ENCODE results near the gene CAVIN2. TPM values are rescaled to one million over a fixed set of nuclear protein-coding genes. Genes with fewer than 3 reads are reported as not detected.

CAVIN2 gene
- total RNA-seq, 1 experiment from 2014 or later, result 2.3 TPM

GRCh38 chr2:191832668-191833067 lies 14.2 kb downstream of the CAVIN2 start:
- H3K9me2 ChIP-seq (ENCODE audit: insufficient read depth), result no peaks in the 10 kb centered on the region
- no peaks in the 10 kb centered on the region for H3F3A ChIP-seq (ENCODE audit: insufficient read depth, low read depth)
- H3K4me2 ChIP-seq, result no peak overlapping the region
- ChIA-PET POLR2A (ENCODE audit: unreplicated experiment) (no interaction called here), CTCF (no interaction called here)
- DNase-seq, result no peak
- H3K79me2 ChIP-seq (ENCODE audit: low read depth), result no peaks in the 10 kb centered on the region
- no peaks in the 10 kb centered on the region for H4K20me1 ChIP-seq (ENCODE audit: insufficient read depth)
- no peak overlapping the region for H3K4me3 ChIP-seq
- no peak overlapping the region for H2AFZ ChIP-seq
- TF ChIP-seq CTCF (conservative IDR thresholded peaks at IDR 0.05), result no peak
- no peak for TF ChIP-seq EZH2 (IDR thresholded peaks at IDR 0.05; ENCODE audit: low read depth)
- no peaks in the 10 kb centered on the region for H3K4me1 ChIP-seq (replicated peaks; ENCODE audit: insufficient read depth)
- no peak overlapping the region for H3K27ac ChIP-seq
- H3K27me3 ChIP-seq (ENCODE audit: insufficient read depth, low read depth), result no peaks in the 10 kb centered on the region
- no peaks in the 10 kb centered on the region for H3K9me3 ChIP-seq (ENCODE audit: insufficient read depth, low read depth)
- H3K36me3 ChIP-seq (ENCODE audit: low read depth), result no peaks in the 10 kb centered on the region
- no TSS peak for BruUV-seq (replicated peaks)
- intact Hi-C loops (cut with micrococcal nuclease; ENCODE audit: unreplicated experiment), result no loop called here

- POLR2A ChIA-PET (ENCODE audit: unreplicated experiment), result no interaction called here
- Histone ChIP-seq H4K20me1 (ENCODE audit: insufficient read depth) (no peaks in the 10 kb centered on the region), H3K4me1 (replicated peaks; ENCODE audit: insufficient read depth) (no peaks in the 10 kb centered on the region), H3K9me3 (ENCODE audit: insufficient read depth, low read depth) (no peaks in the 10 kb centered on the region), H3K79me2 (ENCODE audit: low read depth) (no peaks in the 10 kb centered on the region), H3K27me3 (ENCODE audit: insufficient read depth, low read depth) (no peaks in the 10 kb centered on the region), H3K36me3 (ENCODE audit: low read depth) (no peaks in the 10 kb centered on the region), H3K9me2 (ENCODE audit: insufficient read depth) (no peaks in the 10 kb centered on the region), H3F3A (ENCODE audit: insufficient read depth, low read depth) (no peaks in the 10 kb centered on the region), H3K4me3 (no peak overlapping the region), H2AFZ (no peak overlapping the region), H3K4me2 (no peak overlapping the region), H3K27ac (no peak overlapping the region)
- no TSS peak for BruUV-seq (replicated peaks)
- CTCF ChIA-PET, result no interaction called here
- DNase-seq, result no peak
- intact Hi-C loops (cut with micrococcal nuclease; ENCODE audit: unreplicated experiment), result no loop called here
- TF ChIP-seq EZH2 (IDR thresholded peaks at IDR 0.05; ENCODE audit: low read depth) (no peak), CTCF (conservative IDR thresholded peaks at IDR 0.05) (no peak)
Measured at GRCh38 chr2:191831410-191831994, 15.4 kb downstream of the CAVIN2 start.

- Histone ChIP-seq H3K9me3 (ENCODE audit: insufficient read depth, low read depth) (no peaks in the 10 kb centered on the region), H2AFZ (no peak overlapping the region), H3K27me3 (ENCODE audit: insufficient read depth, low read depth) (no peaks in the 10 kb centered on the region), H3K79me2 (ENCODE audit: low read depth) (no peaks in the 10 kb centered on the region), H3F3A (ENCODE audit: insufficient read depth, low read depth) (no peaks in the 10 kb centered on the region), H3K4me2 (no peak overlapping the region), H3K36me3 (ENCODE audit: low read depth) (no peaks in the 10 kb centered on the region), H3K9me2 (ENCODE audit: insufficient read depth) (no peaks in the 10 kb centered on the region), H3K4me1 (replicated peaks; ENCODE audit: insufficient read depth) (no peaks in the 10 kb centered on the region), H3K4me3 (no peak overlapping the region), H3K27ac (no peak overlapping the region), H4K20me1 (ENCODE audit: insufficient read depth) (no peaks in the 10 kb centered on the region)
- intact Hi-C loops (cut with micrococcal nuclease; ENCODE audit: unreplicated experiment), result no loop called here
- TF ChIP-seq CTCF (conservative IDR thresholded peaks at IDR 0.05) (no peak), EZH2 (IDR thresholded peaks at IDR 0.05; ENCODE audit: low read depth) (no peak)
- POLR2A ChIA-PET (ENCODE audit: unreplicated experiment), result no interaction called here
- BruUV-seq (replicated peaks), result no TSS peak
- no peak for DNase-seq
- CTCF ChIA-PET, result no interaction called here
Measured at GRCh38 chr2:191824398-191824797, 22.5 kb downstream of the CAVIN2 start.

All from PC-9 (cell line).